Caco-2 (cell line): ENCODE measurements around the gene SBNO1. TPM values are rescaled to one million over a fixed set of nuclear protein-coding genes. Genes with fewer than 3 reads are reported as not detected.

Experiments
- BruUV-seq: library from RNA; stranded (reverse); fragments of 400-500 nt; replicated peaks from 2 replicates; lab custom pipeline; 2021; lab: Mats Ljungman, UMichigan
- CTCF ChIA-PET: fragments of 300-600 bp; sonication (Branson Sonifier 250); formaldehyde crosslinking; loops from one replicate; lab custom pipeline; 2022; ENCODE audit warnings: antibody characterized with exemption; lab: Charles Lee
- POLR2A ChIA-PET: fragments of 300-600 bp; sonication (Branson Sonifier 250); formaldehyde crosslinking; loops from one replicate; lab custom pipeline; 2022; ENCODE audit warnings: antibody characterized with exemption; lab: Charles Lee
- DNase-seq, 2 experiments: peaks; one replicate each; pipeline versions ENCODE4 v3.0.0 to v3.0.0-alpha.2; 2020 to 2022
- H3K27me3 ChIP-seq: replicated peaks from 2 replicates; pipeline ENCODE4 v1.6.0; 2011; ENCODE audit warnings: low read length; ENCODE audit not compliant: control insufficient read depth, insufficient read depth
- H3K36me3 ChIP-seq: 2 replicates; pipeline ENCODE4 v1.5.1; 2011; ENCODE audit warnings: low read length; ENCODE audit not compliant: control insufficient read depth, insufficient read depth
- H3K4me1 ChIP-seq: fragments of 250-450 bp; sonication (Bioruptor Pico); 2 replicates; pipeline ENCODE4 v1.5.1; 2020; ENCODE audit warnings: mild to moderate bottlenecking
- H3K4me3 ChIP-seq: 2 replicates; pipeline ENCODE4 v1.5.1; 2011; ENCODE audit warnings: low read depth, mild to moderate bottlenecking, control low read depth, low read length
- H3K9me3 ChIP-seq: fragments of 250-450 bp; sonication (Bioruptor Pico); 2 replicates; pipeline ENCODE4 v1.5.1; 2020; ENCODE audit warnings: mild to moderate bottlenecking, moderate library complexity
- H3K27ac Mint-ChIP-seq: one replicate; pipeline ENCODE4 v1.8.0; 2022; ENCODE audit warnings: mixed read lengths; ENCODE audit not compliant: unreplicated experiment
- H3K27me3 Mint-ChIP-seq: one replicate; pipeline ENCODE4 v1.8.0; 2022; ENCODE audit warnings: mixed read lengths; ENCODE audit not compliant: insufficient read depth, unreplicated experiment
- H3K36me3 Mint-ChIP-seq: one replicate; pipeline ENCODE4 v1.8.0; 2022; ENCODE audit warnings: mild to moderate bottlenecking, mixed read lengths; ENCODE audit not compliant: insufficient read depth, unreplicated experiment
- H3K4me1 Mint-ChIP-seq: one replicate; pipeline ENCODE4 v1.8.0; 2022; ENCODE audit warnings: low read depth, mixed read lengths; ENCODE audit not compliant: unreplicated experiment
- H3K4me3 Mint-ChIP-seq: one replicate; pipeline ENCODE4 v1.8.0; 2022; ENCODE audit warnings: mild to moderate bottlenecking, moderate library complexity, mixed read lengths; ENCODE audit not compliant: unreplicated experiment
- H3K9me3 Mint-ChIP-seq: one replicate; pipeline ENCODE4 v1.8.0; 2022; ENCODE audit warnings: mixed read lengths; ENCODE audit not compliant: unreplicated experiment
- intact Hi-C: fragments of 100-400 bp; cut with micrococcal nuclease; formaldehyde crosslinking; loops from one replicate; pipeline ENCODE4 v1.10.0; 2022; ENCODE audit not compliant: unreplicated experiment
- total RNA-seq: library from RNA; stranded (reverse); gene quantifications from 2 replicates; pipeline ENCODE4 v1.2.3, GENCODE V29; 2022
- TF ChIP-seq, protein P1 (sequence below), 2 experiments: fragments of 200-600 bp in 1 of 2; IDR thresholded peaks; 1 replicate in 1 of 2; 2 replicates in 1 of 2; pipeline versions ENCODE4 v1.5.1 to v1.8.0; 2011 to 2022; ENCODE audit warnings: antibody characterized with exemption in 1 of 2, control low read depth in 1 of 2, inconsistent platforms in 1 of 2, low read depth in 1 of 2, low read length in 1 of 2, mild to moderate bottlenecking in 1 of 2, moderate library complexity in 1 of 2; ENCODE audit not compliant: insufficient read depth in 1 of 2, severe bottlenecking in 1 of 2, unreplicated experiment in 1 of 2

SBNO1 gene
- total RNA-seq, 1 experiment from 2014 or later, result 53.8 TPM

DNA sequence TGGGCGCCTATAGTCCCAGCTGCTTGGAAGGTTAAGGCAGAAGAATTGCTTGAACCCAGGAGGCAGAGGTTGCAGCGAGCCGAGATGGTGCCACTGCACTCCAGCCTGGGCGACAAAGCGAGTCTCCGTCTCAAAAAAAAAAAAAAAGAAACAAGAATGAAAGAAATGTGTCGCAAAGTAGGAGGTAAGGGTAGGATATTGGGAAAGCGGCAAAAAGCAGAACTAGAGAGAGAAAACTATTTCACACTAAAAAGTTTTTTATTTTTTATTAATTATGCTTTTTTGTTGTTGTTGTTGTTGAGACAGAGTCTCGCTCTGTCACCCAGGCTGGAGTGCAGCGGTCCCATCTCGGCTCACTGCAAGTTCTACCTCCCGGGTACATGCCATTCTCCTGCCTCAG is 17.7 kb downstream of the SBNO1 start:
- ChIA-PET CTCF (no interaction called here), POLR2A (no interaction called here)
- H3K4me1 Mint-ChIP-seq, result no peaks in the 10 kb centered on the region
- TF ChIP-seq, protein P1, sequence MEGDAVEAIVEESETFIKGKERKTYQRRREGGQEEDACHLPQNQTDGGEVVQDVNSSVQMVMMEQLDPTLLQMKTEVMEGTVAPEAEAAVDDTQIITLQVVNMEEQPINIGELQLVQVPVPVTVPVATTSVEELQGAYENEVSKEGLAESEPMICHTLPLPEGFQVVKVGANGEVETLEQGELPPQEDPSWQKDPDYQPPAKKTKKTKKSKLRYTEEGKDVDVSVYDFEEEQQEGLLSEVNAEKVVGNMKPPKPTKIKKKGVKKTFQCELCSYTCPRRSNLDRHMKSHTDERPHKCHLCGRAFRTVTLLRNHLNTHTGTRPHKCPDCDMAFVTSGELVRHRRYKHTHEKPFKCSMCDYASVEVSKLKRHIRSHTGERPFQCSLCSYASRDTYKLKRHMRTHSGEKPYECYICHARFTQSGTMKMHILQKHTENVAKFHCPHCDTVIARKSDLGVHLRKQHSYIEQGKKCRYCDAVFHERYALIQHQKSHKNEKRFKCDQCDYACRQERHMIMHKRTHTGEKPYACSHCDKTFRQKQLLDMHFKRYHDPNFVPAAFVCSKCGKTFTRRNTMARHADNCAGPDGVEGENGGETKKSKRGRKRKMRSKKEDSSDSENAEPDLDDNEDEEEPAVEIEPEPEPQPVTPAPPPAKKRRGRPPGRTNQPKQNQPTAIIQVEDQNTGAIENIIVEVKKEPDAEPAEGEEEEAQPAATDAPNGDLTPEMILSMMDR (IDR thresholded peaks at IDR 0.05; ENCODE audit: insufficient read depth in 1 of 2, low read depth in 1 of 2, low read length in 1 of 2, severe bottlenecking in 1 of 2, unreplicated experiment in 1 of 2), result no peak
- H3K9me3 Mint-ChIP-seq, result no peaks in the 10 kb centered on the region
- no peak overlapping the region for H3K4me3 ChIP-seq
- H3K27ac Mint-ChIP-seq, result no peak overlapping the region
- H3K4me1 ChIP-seq, result no peaks in the 10 kb centered on the region
- H3K27me3 Mint-ChIP-seq, result no peaks in the 10 kb centered on the region
- BruUV-seq, result no TSS peak
- no peak overlapping the region for H3K4me3 Mint-ChIP-seq
- no peaks in the 10 kb centered on the region for H3K9me3 ChIP-seq
- H3K27me3 ChIP-seq, result no peaks in the 10 kb centered on the region
- intact Hi-C loops, result loop anchor here (1.0 kb wide), 1 partner anchor 10 kb away; no protein-coding TSS in a partner anchor
- no peak for DNase-seq
- H3K36me3 ChIP-seq, result peaks cover 2% of the 10 kb centered on the region; the same call in 1 of the 2 replicates
- peaks cover 77% of the 10 kb centered on the region for H3K36me3 Mint-ChIP-seq

DNA sequence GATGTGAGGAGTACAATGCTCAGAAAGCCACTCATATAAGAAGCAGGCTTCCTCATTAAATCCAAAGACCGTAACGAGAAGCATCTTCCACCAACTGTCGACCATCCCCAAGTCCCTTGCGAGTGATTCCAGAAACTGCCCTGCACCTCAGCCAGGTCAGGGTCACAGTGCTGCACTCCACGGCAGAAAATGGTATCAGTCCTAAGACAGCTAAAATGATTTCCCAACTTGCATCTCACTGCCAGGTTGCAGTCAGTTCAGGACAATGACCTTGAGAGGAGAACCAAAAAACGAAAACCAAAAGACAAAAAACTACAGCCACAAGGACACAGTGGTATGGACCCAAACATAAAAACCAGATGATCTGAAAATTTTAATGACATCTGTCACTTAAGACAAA is 20.6 kb downstream of the SBNO1 start:
- Mint-ChIP-seq H3K4me3 (no peak overlapping the region), H3K27me3 (no peaks in the 10 kb centered on the region), H3K4me1 (peaks cover 10% of the 10 kb centered on the region), H3K27ac (no peak overlapping the region), H3K9me3 (no peaks in the 10 kb centered on the region), H3K36me3 (peaks cover 83% of the 10 kb centered on the region)
- ChIA-PET POLR2A (interaction anchor here (0.7 kb wide), 1 partner anchor 65 kb away, joined by 8 read pairs; no protein-coding TSS in a partner anchor), CTCF (no interaction called here)
- Histone ChIP-seq H3K4me1 (no peaks in the 10 kb centered on the region), H3K9me3 (no peaks in the 10 kb centered on the region), H3K27me3 (no peaks in the 10 kb centered on the region), H3K4me3 (no peak overlapping the region), H3K36me3 (peaks cover 3% of the 10 kb centered on the region)
- intact Hi-C loops, result no loop called here
- TF ChIP-seq, protein P1 (IDR thresholded peaks at IDR 0.05; ENCODE audit: insufficient read depth in 1 of 2, low read depth in 1 of 2, low read length in 1 of 2, severe bottlenecking in 1 of 2, unreplicated experiment in 1 of 2), result no peak
- BruUV-seq, result no TSS peak
- DNase-seq, result no peak

GRCh38 chr12:123337070-123337469 is 27.6 kb downstream of the SBNO1 start:
- POLR2A ChIA-PET, result no interaction called here
- Mint-ChIP-seq H3K9me3 (no peaks in the 10 kb centered on the region), H3K27ac (no peak overlapping the region), H3K27me3 (no peaks in the 10 kb centered on the region), H3K36me3 (peaks cover 57% of the 10 kb centered on the region), H3K4me1 (peaks cover 12% of the 10 kb centered on the region), H3K4me3 (no peak overlapping the region)
- CTCF ChIA-PET, result no interaction called here
- Histone ChIP-seq H3K4me1 (no peaks in the 10 kb centered on the region), H3K9me3 (no peaks in the 10 kb centered on the region), H3K4me3 (no peak overlapping the region), H3K27me3 (no peaks in the 10 kb centered on the region), H3K36me3 (peaks cover 5% of the 10 kb centered on the region)
- TF ChIP-seq, protein P1 (IDR thresholded peaks at IDR 0.05; ENCODE audit: insufficient read depth in 1 of 2, low read depth in 1 of 2, low read length in 1 of 2, severe bottlenecking in 1 of 2, unreplicated experiment in 1 of 2), result no peak
- no TSS peak for BruUV-seq
- DNase-seq, result no peak
- intact Hi-C loops, result no loop called here
